DMS79 (cell line): ENCODE results near the gene CPEB2.
"Not testable (repeated sequence)": the region's sequence is repeated elsewhere in the genome, so short reads cannot be mapped to it uniquely, and the experiment has no call there.

Experiments used
- DNase-seq: peaks from one replicate; lab custom pipeline; 2025; lab: John Stamatoyannopoulos, UW

CPEB2 gene

GRCh38 chr4:15054541-15054940, 52.3 kb downstream of the CPEB2 start:
- no peak for DNase-seq

GRCh38 chr4:15060213-15060612, 57.9 kb downstream of the CPEB2 start:
- no peak for DNase-seq

GRCh38 chr4:15063341-15063740, 61.1 kb downstream of the CPEB2 start:
- DNase-seq, result no peak

- DNase-seq, result no peak
These were observed 63.2 kb downstream of the CPEB2 start for GRCh38 chr4:15065516-15065915.

- DNase-seq, result no peak
These were observed 63.9 kb downstream of the CPEB2 start for GRCh38 chr4:15066140-15066539.

GRCh38 chr4:15068298-15068697, 66.0 kb downstream of the CPEB2 start:
- no peak for DNase-seq

GRCh38 chr4:15075875-15076274, 73.6 kb downstream of the CPEB2 start:
- DNase-seq, result no peak

- DNase-seq, result no peak
These were observed 75.7 kb downstream of the CPEB2 start for GRCh38 chr4:15077969-15078368.

GRCh38 chr4:15078682-15079642, 76.7 kb downstream of the CPEB2 start:
- no peak for DNase-seq

GRCh38 chr4:15084780-15085179, 82.5 kb downstream of the CPEB2 start:
- no peak for DNase-seq

GRCh38 chr4:15085762-15086161, 83.5 kb downstream of the CPEB2 start:
- DNase-seq, result not testable (repeated sequence)

GRCh38 chr4:15086259-15086658, 84.0 kb downstream of the CPEB2 start:
- DNase-seq, result not testable (repeated sequence)

- DNase-seq, result no peak
These were observed 86.2 kb downstream of the CPEB2 start for GRCh38 chr4:15088394-15089035.

- no peak for DNase-seq
These were observed 87.7 kb downstream of the CPEB2 start for GRCh38 chr4:15089979-15090378.

GRCh38 chr4:15100380-15100779, 98.1 kb downstream of the CPEB2 start:
- DNase-seq, result no peak

GRCh38 chr4:15100994-15101695, 98.9 kb downstream of the CPEB2 start:
- no peak for DNase-seq

GRCh38 chr4:15104825-15105224, 102.5 kb downstream of the CPEB2 start:
- DNase-seq, result no peak

GRCh38 chr4:15106399-15106798, 104.1 kb downstream of the CPEB2 start:
- no peak for DNase-seq

GRCh38 chr4:15109600-15109999, 107.3 kb downstream of the CPEB2 start:
- no peak for DNase-seq

- no peak for DNase-seq
These were observed 107.9 kb downstream of the CPEB2 start for GRCh38 chr4:15110120-15110571.

- no peak for DNase-seq
These were observed 114.3 kb downstream of the CPEB2 start for GRCh38 chr4:15116509-15117079.

GRCh38 chr4:15117270-15117946, 115.1 kb downstream of the CPEB2 start:
- no peak for DNase-seq
